Calu3 (cell line): ENCODE results near the gene SCML2. TPM values are rescaled to one million over a fixed set of nuclear protein-coding genes. Genes with fewer than 3 reads are reported as not detected.
A peak's percentile ranks its signal among the peaks of the same experiment; 100 is the strongest.
"Not testable (repeated sequence)": the region's sequence is repeated elsewhere in the genome, so short reads cannot be mapped to it uniquely, and the experiment has no call there.

Source experiments
- BruUV-seq: library from RNA; stranded (reverse); fragments of 400-500 nt; replicated peaks from 2 replicates; lab custom pipeline; 2021; lab: Mats Ljungman, UMichigan
- CTCF ChIA-PET: fragments of 300-600 bp; sonication (Branson Sonifier 250); formaldehyde crosslinking; loops from one replicate; lab custom pipeline; 2022; ENCODE audit warnings: antibody characterized with exemption; lab: Charles Lee
- DNase-seq: peaks from one replicate; pipeline ENCODE4 v3.0.0; 2022
- H3K27ac Mint-ChIP-seq: one replicate; pipeline ENCODE4 v1.8.0; 2022; ENCODE audit warnings: mixed read lengths; ENCODE audit not compliant: unreplicated experiment
- H3K27me3 Mint-ChIP-seq: one replicate; pipeline ENCODE4 v1.8.0; 2022; ENCODE audit warnings: mixed read lengths; ENCODE audit not compliant: unreplicated experiment
- H3K36me3 Mint-ChIP-seq: one replicate; pipeline ENCODE4 v1.8.0; 2022; ENCODE audit warnings: mild to moderate bottlenecking, moderate library complexity, mixed read lengths; ENCODE audit not compliant: insufficient read depth, unreplicated experiment
- H3K4me1 Mint-ChIP-seq: one replicate; pipeline ENCODE4 v1.8.0; 2022; ENCODE audit warnings: mild to moderate bottlenecking, low read depth, mixed read lengths; ENCODE audit not compliant: unreplicated experiment
- H3K4me3 Mint-ChIP-seq: one replicate; pipeline ENCODE4 v1.8.0; 2022; ENCODE audit warnings: mild to moderate bottlenecking, low read depth, moderate library complexity, mixed read lengths; ENCODE audit not compliant: unreplicated experiment
- H3K9me3 Mint-ChIP-seq: one replicate; pipeline ENCODE4 v1.8.0; 2022; ENCODE audit warnings: low read depth, mixed read lengths; ENCODE audit not compliant: unreplicated experiment
- CTCF ChIP-seq: fragments of 200-600 bp; IDR thresholded peaks from one replicate; pipeline ENCODE4 v1.8.0; 2022; ENCODE audit warnings: antibody characterized with exemption; ENCODE audit not compliant: unreplicated experiment
- intact Hi-C: fragments of 100-400 bp; cut with micrococcal nuclease; formaldehyde crosslinking; loops from one replicate; pipeline ENCODE4 v1.10.0; 2022; ENCODE audit not compliant: unreplicated experiment
- total RNA-seq: library from RNA; stranded (reverse); gene quantifications from 2 replicates; pipeline ENCODE4 v1.2.3, GENCODE V29; 2022

The SCML2 gene
- total RNA-seq, 1 experiment from 2014 or later = 1.4 TPM

GRCh38 chrX:18389966-18390365 lies 35.5 kb upstream of the SCML2 start:
- BruUV-seq = no TSS peak
- intact Hi-C loops = loop anchor here (2.0 to 10.0 kb wide), 3 partner anchors 497 to 595 kb away; partner anchors contain the start of gene PHKA2
- H3K27me3 Mint-ChIP-seq = no peaks in the 10 kb centered on the region
- no peak for TF ChIP-seq CTCF
- H3K4me3 Mint-ChIP-seq = no peak overlapping the region
- H3K36me3 Mint-ChIP-seq = no peaks in the 10 kb centered on the region
- CTCF ChIA-PET = interaction anchor here (0.7 kb wide), 1 partner anchor 944 kb away, joined by 4 read pairs; no protein-coding TSS in a partner anchor
- peaks cover 8% of the 10 kb centered on the region for H3K4me1 Mint-ChIP-seq
- DNase-seq = no peak
- H3K27ac Mint-ChIP-seq = no peak overlapping the region
- no peaks in the 10 kb centered on the region for H3K9me3 Mint-ChIP-seq

GRCh38 chrX:18377796-18378195 lies 23.3 kb upstream of the SCML2 start:
- CTCF ChIA-PET = interaction anchor here (0.6 to 1.4 kb wide), 3 partner anchors 433 to 639 kb away, joined by 3 to 4 read pairs (median 4); no protein-coding TSS in a partner anchor
- H3K9me3 Mint-ChIP-seq = no peaks in the 10 kb centered on the region

GRCh38 chrX:18375131-18375805 lies 20.8 kb upstream of the SCML2 start:
- H3K9me3 Mint-ChIP-seq, intact Hi-C loops, CTCF ChIA-PET, H3K36me3 Mint-ChIP-seq, H3K27ac Mint-ChIP-seq, H3K4me1 Mint-ChIP-seq, DNase-seq, H3K4me3 Mint-ChIP-seq, BruUV-seq: not testable (repeated sequence)
- peaks cover 39% of the 10 kb centered on the region for H3K27me3 Mint-ChIP-seq

More at GRCh38 chrX:18377796-18378195, 23.3 kb upstream of the SCML2 start:
- no TSS peak for BruUV-seq
- DNase-seq = peak; percentile 29
- Mint-ChIP-seq H3K27ac (no peak overlapping the region), H3K4me3 (no peak overlapping the region), H3K4me1 (no peaks in the 10 kb centered on the region), H3K27me3 (peaks cover 23% of the 10 kb centered on the region), H3K36me3 (no peaks in the 10 kb centered on the region)
- intact Hi-C loops = no loop called here
- TF ChIP-seq CTCF = peak; percentile 25

- peaks cover 50% of the 10 kb centered on the region for H3K27me3 Mint-ChIP-seq
- H3K27ac Mint-ChIP-seq, BruUV-seq, intact Hi-C loops, H3K9me3 Mint-ChIP-seq, CTCF ChIA-PET, H3K36me3 Mint-ChIP-seq, H3K4me3 Mint-ChIP-seq, DNase-seq, H3K4me1 Mint-ChIP-seq: not testable (repeated sequence)
These were observed 14.6 kb upstream of the SCML2 start for GRCh38 chrX:18369096-18369495.

- TF ChIP-seq CTCF = no peak
- Mint-ChIP-seq H3K4me3 (no peak overlapping the region), H3K27me3 (peaks cover 50% of the 10 kb centered on the region), H3K36me3 (no peaks in the 10 kb centered on the region), H3K4me1 (no peaks in the 10 kb centered on the region), H3K27ac (no peak overlapping the region), H3K9me3 (no peaks in the 10 kb centered on the region)
- CTCF ChIA-PET = no interaction called here
- DNase-seq = no peak
- no TSS peak for BruUV-seq
- intact Hi-C loops = no loop called here
These were observed 13.9 kb upstream of the SCML2 start for GRCh38 chrX:18368402-18368801.
